WI38 (cell line): ENCODE results near the gene SCMH1.

Experiments used
- H3K4me3 ChIP-seq: 2 replicates; pipeline ENCODE4 v1.5.1; 2011; ENCODE audit warnings: low read depth, mild to moderate bottlenecking, control low read depth, low read length
- TF ChIP-seq, protein P1 (sequence below): IDR thresholded peaks from 2 replicates; pipeline ENCODE4 v1.5.1; 2012; ENCODE audit warnings: low read depth, mild to moderate bottlenecking, control low read depth, low read length

SCMH1 gene

DNA sequence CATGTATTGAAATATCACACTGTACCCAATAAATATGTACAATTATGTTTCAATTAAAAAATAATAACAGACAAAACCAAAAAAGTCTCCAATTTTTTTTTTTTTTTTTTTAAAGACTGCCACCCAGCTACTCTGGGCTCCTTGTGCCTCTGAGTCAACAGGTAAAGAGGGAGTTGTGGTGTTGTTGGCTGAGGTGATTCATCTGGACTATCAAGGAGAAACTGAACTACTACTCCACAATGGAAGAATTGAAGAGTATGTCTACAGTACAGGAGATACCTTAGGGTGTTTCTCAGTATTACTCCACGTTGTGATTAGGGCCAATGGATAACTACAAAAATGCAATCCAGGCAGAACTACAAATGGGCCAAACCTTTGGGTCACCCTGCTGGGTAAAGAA is 67.9 kb downstream of the SCMH1 start:
- no peak overlapping the region for H3K4me3 ChIP-seq
- TF ChIP-seq, protein P1, sequence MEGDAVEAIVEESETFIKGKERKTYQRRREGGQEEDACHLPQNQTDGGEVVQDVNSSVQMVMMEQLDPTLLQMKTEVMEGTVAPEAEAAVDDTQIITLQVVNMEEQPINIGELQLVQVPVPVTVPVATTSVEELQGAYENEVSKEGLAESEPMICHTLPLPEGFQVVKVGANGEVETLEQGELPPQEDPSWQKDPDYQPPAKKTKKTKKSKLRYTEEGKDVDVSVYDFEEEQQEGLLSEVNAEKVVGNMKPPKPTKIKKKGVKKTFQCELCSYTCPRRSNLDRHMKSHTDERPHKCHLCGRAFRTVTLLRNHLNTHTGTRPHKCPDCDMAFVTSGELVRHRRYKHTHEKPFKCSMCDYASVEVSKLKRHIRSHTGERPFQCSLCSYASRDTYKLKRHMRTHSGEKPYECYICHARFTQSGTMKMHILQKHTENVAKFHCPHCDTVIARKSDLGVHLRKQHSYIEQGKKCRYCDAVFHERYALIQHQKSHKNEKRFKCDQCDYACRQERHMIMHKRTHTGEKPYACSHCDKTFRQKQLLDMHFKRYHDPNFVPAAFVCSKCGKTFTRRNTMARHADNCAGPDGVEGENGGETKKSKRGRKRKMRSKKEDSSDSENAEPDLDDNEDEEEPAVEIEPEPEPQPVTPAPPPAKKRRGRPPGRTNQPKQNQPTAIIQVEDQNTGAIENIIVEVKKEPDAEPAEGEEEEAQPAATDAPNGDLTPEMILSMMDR, result no peak

DNA sequence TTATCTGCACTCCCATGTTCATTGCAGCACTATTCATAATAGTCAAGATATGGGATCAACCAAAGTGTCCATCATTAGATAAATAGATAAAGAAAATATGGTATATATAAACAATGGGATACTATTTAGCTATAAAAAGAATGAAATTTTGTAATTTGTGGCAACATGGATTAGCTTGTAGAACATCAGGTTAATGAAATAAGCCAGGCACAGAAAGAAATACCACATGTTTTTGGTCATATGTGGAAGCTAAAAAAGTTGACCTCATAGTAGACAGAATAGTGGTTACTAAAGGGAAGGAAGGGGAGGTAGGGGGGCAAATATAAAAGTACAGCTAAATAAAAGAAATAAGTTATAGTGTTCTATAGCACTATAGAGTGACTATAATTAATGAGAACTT is 68.5 kb downstream of the SCMH1 start:
- TF ChIP-seq, protein P1, result no peak
- no peak overlapping the region for H3K4me3 ChIP-seq

DNA sequence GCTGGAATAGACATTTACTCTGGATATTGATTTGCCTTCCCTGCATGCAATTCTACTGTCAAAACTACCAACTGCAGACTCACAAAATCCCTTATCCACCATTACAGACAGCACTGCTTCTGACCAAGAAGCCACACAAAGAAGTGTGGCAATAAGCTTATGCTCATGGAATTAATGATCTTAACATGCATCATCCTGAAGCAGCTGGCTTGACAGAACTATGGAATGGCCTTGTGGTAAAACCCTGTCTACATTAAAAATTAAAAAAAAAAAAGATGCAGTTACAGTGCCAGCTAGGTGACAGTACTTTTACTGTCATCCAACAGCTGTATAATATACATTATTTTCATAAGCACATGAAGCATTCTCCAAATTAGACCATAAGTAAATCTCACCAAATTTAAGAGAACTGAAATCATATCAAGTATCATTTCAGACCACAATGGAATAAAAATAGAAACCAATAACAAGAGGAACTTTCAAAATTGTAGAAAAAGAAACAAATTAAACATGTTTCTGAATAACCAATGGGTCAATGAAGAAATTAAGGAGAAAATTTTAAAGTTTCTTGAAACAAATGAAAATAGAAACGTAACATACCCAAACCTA is 70.7 kb downstream of the SCMH1 start:
- TF ChIP-seq, protein P1, result no peak
- H3K4me3 ChIP-seq, result no peak overlapping the region

DNA sequence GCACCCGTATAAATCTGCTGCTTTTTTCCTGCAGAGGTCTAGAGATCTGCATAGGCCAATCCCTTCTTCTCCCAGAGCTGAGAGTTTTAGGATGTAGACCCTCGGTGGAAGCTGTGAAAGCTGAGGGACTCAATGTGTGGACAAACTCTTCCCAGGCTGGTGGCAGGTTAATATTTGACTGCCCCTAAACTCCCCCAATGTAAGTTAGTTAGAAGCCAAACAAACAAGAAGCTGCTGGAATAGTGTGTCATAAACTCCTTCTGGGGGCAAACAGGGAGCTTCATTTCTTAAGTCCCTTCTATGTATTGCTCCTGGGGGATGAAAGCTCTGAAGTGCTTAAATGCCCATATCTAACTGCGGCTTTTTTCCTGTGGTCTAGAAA is 72.3 kb downstream of the SCMH1 start:
- TF ChIP-seq, protein P1, result no peak

DNA sequence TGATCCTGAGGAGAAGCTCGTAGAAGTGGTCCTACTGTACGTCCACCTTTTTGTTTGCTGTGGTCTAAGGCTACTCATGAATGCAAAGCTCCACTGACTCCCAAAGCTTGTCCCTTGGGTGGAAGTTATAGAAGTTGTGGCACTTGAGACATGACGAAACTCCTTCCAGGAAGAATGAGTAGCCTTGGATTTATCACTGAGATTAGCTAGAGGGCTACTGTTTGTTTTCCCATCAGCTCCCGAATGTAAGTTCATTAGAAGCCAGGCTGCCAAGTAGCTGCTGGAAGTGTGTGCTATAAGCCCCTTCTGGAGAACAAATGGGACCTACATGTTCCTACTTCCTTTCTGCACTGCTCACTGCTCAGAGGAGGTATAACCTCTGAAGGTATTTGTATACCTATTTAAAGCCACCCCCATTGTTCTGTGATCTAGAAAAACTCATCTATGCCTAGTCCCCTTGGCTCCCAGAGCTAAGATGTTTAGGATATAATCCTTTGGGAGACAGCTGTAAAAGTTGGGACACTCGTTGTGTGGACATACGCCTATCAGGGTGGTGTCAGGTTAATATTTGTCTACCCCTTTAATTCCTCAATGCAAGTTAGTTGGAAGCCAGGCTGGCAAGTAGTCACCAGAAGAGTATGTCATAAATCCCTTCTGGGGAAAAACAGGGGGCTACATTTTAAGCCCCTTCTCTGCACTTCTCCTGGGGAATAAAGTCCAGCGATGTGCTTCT is 72.9 kb downstream of the SCMH1 start:
- H3K4me3 ChIP-seq, result no peak overlapping the region
- TF ChIP-seq, protein P1, result no peak

More for the DNA sequence above, 72.3 kb downstream of the SCMH1 start:
- H3K4me3 ChIP-seq, result no peak overlapping the region

DNA sequence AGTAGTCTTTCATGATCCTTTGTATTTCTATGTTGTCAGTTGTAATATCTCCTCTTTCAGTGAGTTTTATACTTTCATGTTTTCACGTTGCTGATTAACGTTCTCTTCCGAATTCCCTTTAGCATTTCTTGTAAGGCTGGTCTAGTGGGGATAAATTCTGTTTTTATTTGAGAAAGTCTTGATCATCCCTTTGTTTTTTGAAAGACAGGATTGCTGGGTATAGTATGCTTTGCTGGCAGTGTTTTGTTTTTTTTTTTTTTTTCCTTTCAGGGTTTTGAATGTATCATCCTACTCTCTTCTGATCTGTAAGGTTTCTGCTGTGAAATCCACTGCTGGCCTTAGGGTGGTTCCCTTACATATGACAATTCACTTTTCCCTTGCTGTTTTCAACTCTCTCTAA is 74.4 kb downstream of the SCMH1 start:
- no peak overlapping the region for H3K4me3 ChIP-seq
- TF ChIP-seq, protein P1, result no peak

DNA sequence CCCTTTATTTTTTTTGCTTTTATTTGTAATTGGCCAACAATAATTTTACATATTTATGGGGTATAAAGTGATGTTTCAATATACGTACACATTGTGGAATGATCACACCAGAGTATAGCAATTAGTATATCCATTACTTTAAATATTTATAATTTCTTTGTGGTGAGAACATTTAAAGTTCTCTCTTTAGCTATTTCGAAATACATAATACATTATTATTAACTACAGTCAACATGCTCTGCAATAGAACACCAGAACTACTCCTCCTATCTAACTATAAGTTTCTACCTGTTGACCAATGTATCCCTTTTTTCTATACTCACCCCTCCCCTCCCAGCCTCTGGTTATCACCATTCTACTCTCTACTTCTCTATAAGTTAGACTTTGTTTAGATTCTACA is 77.4 kb downstream of the SCMH1 start:
- no peak overlapping the region for H3K4me3 ChIP-seq
- TF ChIP-seq, protein P1, result no peak
